Transverse colon (tissue), 4 donors: ENCODE measurements around the gene CCDC6. TPM values are rescaled to one million over a fixed set of nuclear protein-coding genes. Genes with fewer than 3 reads are reported as not detected.

ENCODE experiments used
- DNase-seq: peaks from one replicate; pipeline ENCODE4 v3.0.0-alpha.2; 2019
- H3K27ac ChIP-seq, 4 donors: fragments of 200-600 bp; sonication (generic); 2 replicates each; pipeline ENCODE4 v1.5.1; 2016 to 2018; ENCODE audit warnings: inconsistent platforms in 4 of 4
- H3K27me3 ChIP-seq: fragments of 200-600 bp; sonication (generic); 2 replicates; pipeline ENCODE4 v1.5.1; 2017; ENCODE audit warnings: inconsistent platforms
- H3K36me3 ChIP-seq, 4 donors: fragments of 200-600 bp; sonication (generic); 2 replicates each; pipeline ENCODE4 v1.5.1; 2017 to 2019; ENCODE audit warnings: inconsistent platforms in 4 of 4
- H3K4me1 ChIP-seq, 4 donors: fragments of 200-600 bp; sonication (generic); 2 replicates each; pipeline ENCODE4 v1.5.1; 2017 to 2020; ENCODE audit warnings: inconsistent platforms in 4 of 4
- H3K4me3 ChIP-seq, 4 donors: fragments of 200-600 bp; sonication (generic); 1 replicate in 1 of 4; 2 replicates in 3 of 4; pipeline versions ENCODE4 v1.5.1 to v1.6.1; 2017 to 2019; ENCODE audit warnings: inconsistent platforms in 4 of 4
- H3K9me3 ChIP-seq, 2 donors: fragments of 200-600 bp; sonication (generic); 2 replicates each; pipeline ENCODE4 v1.5.1; 2017 to 2019; ENCODE audit warnings: inconsistent platforms in 2 of 2
- CTCF ChIP-seq, 5 experiments: fragments of 200-600 bp in 3 of 5; fragments of 450-650 bp in 2 of 5; sonication (generic) in 3 of 5; IDR thresholded peaks; 1 replicate in 2 of 5; 2 replicates in 3 of 5; pipeline ENCODE4 v1.5.1; 2016 to 2017; ENCODE audit warnings: antibody characterized with exemption in 5 of 5, inconsistent platforms in 3 of 5, mild to moderate bottlenecking in 2 of 5, moderate library complexity in 1 of 5
- EP300 ChIP-seq: sonication (generic); formaldehyde crosslinking; IDR thresholded peaks from one replicate; pipeline ENCODE4 v1.6.1; 2017; ENCODE audit warnings: antibody characterized with exemption, low read depth
- POLR2A ChIP-seq: fragments of 450-650 bp; IDR thresholded peaks from one replicate; pipeline ENCODE4 v1.6.1; 2016; ENCODE audit warnings: antibody characterized with exemption, mild to moderate bottlenecking, moderate library complexity
- POLR2AphosphoS5 ChIP-seq, 3 donors: sonication (generic); formaldehyde crosslinking; IDR thresholded peaks; one replicate each; pipeline ENCODE4 v1.6.1; 2016; ENCODE audit warnings: antibody characterized with exemption in 3 of 3
- WGBS, 2 donors: methylation state at CpG; one replicate each; pipeline ENCODE4 v1.1.5; 2018; ENCODE audit warnings: low coverage in 1 of 2; 5-methylcytosine and 5-hydroxymethylcytosine counted together
- in situ Hi-C, 4 donors: fragments of 200-750 bp; cut with MboI; loops; one replicate each; pipeline versions ENCODE4 v1.15.0 to v1.15.1; 2017; ENCODE audit warnings: low sequenced_read_pairs in 3 of 4, low pct_ligation_motif_present in 1 of 4, low pct_unique_long_range_greater_than_20kb in 1 of 4
- intact Hi-C: fragments of 100-400 bp; cut with DNase I; formaldehyde crosslinking; loops from one replicate; pipeline ENCODE4 v1.15.1; 2023; ENCODE audit warnings: low total_unique reads
- total RNA-seq, 4 donors: library from RNA; depleted of rRNA; stranded (reverse); fragments of >200 nt; gene quantifications; one replicate each; pipeline ENCODE4 v1.1.0, GENCODE V29; 2016

CCDC6 gene
- total RNA-seq, 4 donors from 2014 or later, result 26.2 to 56.7 (median 49.5) TPM

GRCh38 chr10:59819683-59820082 is 86.7 kb downstream of the CCDC6 start:
- in situ Hi-C loops, result loop anchor here in 3 of 4 donors (10.0 to 25.0 kb wide), 4 partner anchors 185 to 1032 kb away; no protein-coding TSS in a partner anchor
- no peak for DNase-seq
- Histone ChIP-seq H3K4me3 (no peak overlapping the region), H3K4me1 (no peaks in the 10 kb centered on the region), H3K27me3 (no peaks in the 10 kb centered on the region), H3K9me3 (no peaks in the 10 kb centered on the region), H3K27ac (no peak overlapping the region), H3K36me3 (no peaks in the 10 kb centered on the region)
- intact Hi-C loops, result no loop called here
- 86 to 95% methylated on average over 1 to 2 of the region's 2 CpGs for WGBS, 2 donors
- TF ChIP-seq POLR2A, result no peak
- no peak for TF ChIP-seq EP300
- TF ChIP-seq CTCF (IDR thresholded peaks at IDR 0.05), result no peak

DNA sequence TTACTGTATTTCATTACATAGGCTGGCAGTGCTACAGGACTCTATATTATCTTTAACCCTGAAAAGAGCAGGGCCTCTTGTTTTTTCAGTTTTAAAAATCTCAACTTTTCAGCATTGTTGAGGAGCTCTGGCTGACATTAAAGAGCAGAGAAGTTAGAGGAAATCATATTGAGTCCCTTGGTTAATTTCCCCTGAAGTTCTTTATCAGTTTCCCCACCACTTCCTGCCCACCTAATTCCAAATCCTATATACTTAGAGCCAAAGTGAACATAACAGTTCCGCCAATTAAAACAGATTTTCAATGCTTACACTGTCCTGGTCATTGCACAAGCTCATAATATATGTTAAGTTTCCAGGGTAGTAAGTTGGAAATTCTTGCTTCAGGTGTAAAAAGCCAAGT is 87.1 kb downstream of the CCDC6 start:
- 100% methylated on average over 1 of the region's 1 CpG for WGBS, 2 donors
- in situ Hi-C loops, result loop anchor here in 3 of 4 donors (10.0 to 25.0 kb wide), 4 partner anchors 184 to 1032 kb away; no protein-coding TSS in a partner anchor
- intact Hi-C loops, result no loop called here

DNA sequence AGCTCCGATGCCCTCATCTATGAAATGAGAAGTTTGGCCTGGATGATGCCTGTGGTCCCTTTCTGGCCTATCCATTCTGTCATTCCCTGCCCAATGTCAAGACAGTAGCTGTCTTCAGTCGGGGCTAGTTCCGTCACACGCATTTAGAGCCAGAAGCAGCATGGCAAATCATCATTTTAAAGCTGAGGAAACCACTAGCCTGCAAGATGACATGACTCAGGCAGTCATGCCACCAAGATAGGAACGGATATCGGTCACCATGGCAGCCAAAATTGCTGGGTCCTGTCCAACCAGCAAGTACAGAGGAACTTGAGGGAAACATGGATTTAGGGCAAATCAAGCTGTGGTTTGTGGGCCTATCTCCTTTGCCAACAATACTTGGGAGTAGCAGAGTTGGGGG is 88.6 kb downstream of the CCDC6 start:
- Histone ChIP-seq H3K4me3 (no peak overlapping the region), H3K27me3 (no peaks in the 10 kb centered on the region), H3K9me3 (no peaks in the 10 kb centered on the region), H3K27ac (no peak overlapping the region), H3K4me1 (no peaks in the 10 kb centered on the region), H3K36me3 (peaks cover 0 to under 1% (median 0%) of the 10 kb centered on the region in 4 donors)
- in situ Hi-C loops, result loop anchor here in 3 of 4 donors (10.0 to 25.0 kb wide), 4 partner anchors 183 to 1030 kb away; no protein-coding TSS in a partner anchor
- TF ChIP-seq POLR2A (no peak), POLR2AphosphoS5 (IDR thresholded peaks at IDR 0.05) (no peak), CTCF (IDR thresholded peaks at IDR 0.05) (no peak), EP300 (no peak)
- no peak for DNase-seq
- intact Hi-C loops, result no loop called here
- WGBS, 2 donors, result 74 to 88% methylated on average over 2 to 6 of the region's 6 CpGs

More for the DNA sequence above, 87.1 kb downstream of the CCDC6 start:
- no peak for DNase-seq
- Histone ChIP-seq H3K4me1 (no peaks in the 10 kb centered on the region), H3K9me3 (no peaks in the 10 kb centered on the region), H3K4me3 (no peak overlapping the region), H3K36me3 (no peaks in the 10 kb centered on the region), H3K27me3 (no peaks in the 10 kb centered on the region), H3K27ac (no peak overlapping the region)
- TF ChIP-seq POLR2A, result no peak
- no peak for TF ChIP-seq CTCF (IDR thresholded peaks at IDR 0.05)
- TF ChIP-seq POLR2AphosphoS5 (IDR thresholded peaks at IDR 0.05), result no peak

- 80 to 86% methylated on average over 3 of the region's 3 CpGs for WGBS, 2 donors
- no peaks in the 10 kb centered on the region for H3K9me3 ChIP-seq
- peaks cover 0 to 24% (median 5%) of the 10 kb centered on the region in 4 donors for H3K36me3 ChIP-seq
- no peaks in the 10 kb centered on the region for H3K4me1 ChIP-seq
- no peaks in the 10 kb centered on the region for H3K27me3 ChIP-seq
- H3K27ac ChIP-seq, result no peak overlapping the region
- TF ChIP-seq EP300 (no peak), CTCF (IDR thresholded peaks at IDR 0.05) (no peak), POLR2AphosphoS5 (IDR thresholded peaks at IDR 0.05) (no peak), POLR2A (no peak)
- DNase-seq, result no peak
- H3K4me3 ChIP-seq, result no peak overlapping the region
- in situ Hi-C loops (loop anchor here in 3 of 4 donors (10.0 to 25.0 kb wide), 4 partner anchors 180 to 1028 kb away; no protein-coding TSS in a partner anchor), intact Hi-C loops (no loop called here)
Measured at GRCh38 chr10:59814878-59815277, 91.5 kb downstream of the CCDC6 start.
